Left ventricle myocardium superior (tissue), 1 donor: ENCODE results near the gene SIGLEC14. TPM values are rescaled to one million over a fixed set of nuclear protein-coding genes. Genes with fewer than 3 reads are reported as not detected.
A peak's percentile ranks its signal among the peaks of the same experiment; 100 is the strongest.

Experiments
- ATAC-seq: fragments of 200-7000 bp; cut with Tn5 transposase; one replicate; pipeline ENCODE4 v1.9.1; 2020; ENCODE audit warnings: mild to moderate bottlenecking, moderate library complexity
- DNase-seq: peaks from one replicate; pipeline ENCODE4 v3.0.0-alpha.2; 2020
- intact Hi-C: fragments of 100-400 bp; cut with micrococcal nuclease; formaldehyde crosslinking; loops from one replicate; pipeline ENCODE4 v1.11.0; 2022
- microRNA-seq: library from miRNA; unstranded; fragments of <30 nt; microRNA quantifications from one replicate; pipeline ENCODE4 v1.2.0, GENCODE V29; 2020; ENCODE audit warnings: borderline number of aligned reads
- total RNA-seq: library from RNA; stranded (reverse); fragmentation: NEBNext Ultra II Directional; extraction: Animal tissue kit (Norgen Biotek cat#: 25700); gene quantifications from one replicate; pipeline ENCODE4 v1.2.1, GENCODE V29; 2021
- donor health status: DM: no; HTN: yes; CAD: no; lungs with severe emphysema.

The SIGLEC14 gene
- total RNA-seq, 1 donor from 2014 or later = 0.94 TPM

- ATAC-seq (no peak), DNase-seq (no peak)
- intact Hi-C loops = no loop called here
Observed at GRCh38 chr19:51593138-51593890, 53.3 kb downstream of the SIGLEC14 start.

Small RNA genes within 50 kb of the gene (microRNA-seq; reads per million reads assigned to microRNA genes)
- gene MIR125A (2,563 reads per million, percentile 85 among the genes with 10 or more reads in this experiment), gene MIR99B (12,208 reads per million, percentile 94 among the genes with 10 or more reads in this experiment), gene MIRLET7E (5,439 reads per million, percentile 91 among the genes with 10 or more reads in this experiment)

Other genes starting within 250 kb of the SIGLEC14 start
- 0.40 TPM for gene SIGLEC10, start 229.2 kb downstream of the SIGLEC14 start, total RNA-seq
- gene SIGLEC8, start 188.4 kb downstream of the SIGLEC14 start, total RNA-seq = 0.15 TPM
- not detected for gene CEACAM18, start 168.3 kb downstream of the SIGLEC14 start, total RNA-seq
- gene SIGLEC12, start 145.0 kb downstream of the SIGLEC14 start, total RNA-seq = not detected
- 0.32 TPM for gene SIGLEC6, start 115.2 kb downstream of the SIGLEC14 start, total RNA-seq
- gene ZNF175, start 75.5 kb downstream of the SIGLEC14 start, total RNA-seq = 10.7 TPM
- gene SIGLEC5, start 16.4 kb downstream of the SIGLEC14 start, total RNA-seq = 0.84 TPM
- gene SPACA6, start 46.5 kb upstream of the SIGLEC14 start, total RNA-seq = 13.9 TPM
- 3.2 TPM for gene HAS1, start 77.2 kb upstream of the SIGLEC14 start, total RNA-seq
- gene FPR1, start 105.1 kb upstream of the SIGLEC14 start, total RNA-seq = 4.3 TPM
- 1.0 TPM for gene FPR2, start 114.4 kb upstream of the SIGLEC14 start, total RNA-seq
- 5.0 TPM for gene FPR3, start 148.3 kb upstream of the SIGLEC14 start, total RNA-seq
- 7.5 TPM for gene ZNF577, start 241.1 kb upstream of the SIGLEC14 start, total RNA-seq